Activated naive CD4-positive, alpha-beta T cell treated with anti-CD3 and anti-CD28 coated beads, Interleukin-2, amount 10 ng/mL, durations not matched to agents 5 hours and 36 hours (primary cell): ENCODE measurements around the gene GSX1. TPM values are rescaled to one million over a fixed set of nuclear protein-coding genes. Genes with fewer than 3 reads are reported as not detected.

ENCODE experiments used
- total RNA-seq, 2 experiments: library from RNA; stranded (reverse); gene quantifications; one replicate each; pipeline ENCODE4 v1.2.3, GENCODE V29; 2021

Gene GSX1
- total RNA-seq, result not detected

GRCh38 chr13:27792393-27793218, at the start of gene GSX1:
Gene GSX1, plus strand, starts transcription at chr13:27792483. Its CDS starts 208 bp downstream, at chr13:27792691.

Other genes with a start within 250 kb of the GSX1 start
- 1 to 10 TPM; 7.9 to 8.8 TPM for gene LNX2, start 172.0 kb upstream of the GSX1 start, total RNA-seq
- 100 to 1,000 TPM; 152 to 162 TPM for gene POLR1D, start 170.6 kb upstream of the GSX1 start, total RNA-seq
- gene PDX1, start 127.5 kb downstream of the GSX1 start, total RNA-seq, result not detected
- not detected for gene CDX2, start 176.8 kb downstream of the GSX1 start, total RNA-seq
- not detected for gene URAD, start 196.2 kb downstream of the GSX1 start, total RNA-seq